HG02610 (cell line): ENCODE measurements around the gene WDR26.
"Not testable (repeated sequence)": the region's sequence is repeated elsewhere in the genome, so short reads cannot be mapped to it uniquely, and the experiment has no call there.

Source experiments
- ATAC-seq: cut with Tn5 transposase; IDR thresholded peaks from one replicate; pipeline ENCODE4 v1.9.1; 2021; ENCODE audit warnings: mild to moderate bottlenecking, moderate library complexity; ENCODE audit not compliant: unreplicated experiment

WDR26 gene

DNA sequence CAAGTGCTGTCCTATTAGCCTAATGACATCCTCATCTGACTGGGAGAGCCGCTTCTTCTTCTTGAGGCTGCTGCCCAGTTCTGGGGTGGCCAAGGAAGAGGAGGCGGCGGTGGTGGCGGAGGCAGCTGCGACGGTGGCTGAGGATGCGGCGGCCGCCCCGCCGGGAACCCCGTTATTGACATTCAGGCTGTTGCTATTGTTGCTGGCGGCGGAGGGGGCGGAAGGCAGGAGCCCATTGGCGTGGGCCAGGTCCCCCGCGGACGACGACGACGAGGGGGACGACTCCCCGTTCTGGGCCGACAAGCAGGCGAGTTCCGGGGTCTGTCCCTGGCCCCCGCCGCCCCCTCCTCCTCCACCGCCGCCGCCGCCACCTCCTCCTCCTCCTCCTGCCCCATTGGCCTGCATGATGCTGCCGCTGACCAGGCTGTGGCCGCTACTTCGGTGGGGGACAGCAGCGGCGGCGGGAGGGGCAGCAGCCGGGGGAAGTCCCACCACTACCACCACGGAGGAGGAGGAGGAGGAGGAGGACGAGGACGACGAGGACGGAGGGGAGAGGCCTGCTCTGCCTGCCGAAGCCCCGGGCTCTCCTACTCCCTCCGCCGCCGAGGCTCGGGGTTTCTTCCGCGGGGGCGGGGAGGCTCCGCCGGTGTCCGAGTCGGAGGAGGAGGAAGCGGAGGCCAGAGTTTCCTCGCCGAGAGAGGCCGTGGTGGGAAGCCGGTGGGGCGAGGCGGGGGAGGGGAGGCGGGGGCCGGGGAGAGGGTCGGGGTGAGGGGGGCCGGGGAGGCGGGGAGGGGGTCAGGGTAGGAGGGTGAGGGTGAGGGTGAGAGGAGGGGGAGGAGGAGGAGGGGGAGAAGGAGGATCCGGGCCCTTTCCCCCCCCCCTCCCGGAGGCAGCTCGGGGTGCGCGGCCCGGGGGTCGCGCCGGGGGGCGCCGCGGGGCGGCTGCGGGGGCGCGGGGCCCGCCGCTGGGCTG lies 610 bp downstream of the WDR26 start:
- ATAC-seq, result peak; percentile 1

DNA sequence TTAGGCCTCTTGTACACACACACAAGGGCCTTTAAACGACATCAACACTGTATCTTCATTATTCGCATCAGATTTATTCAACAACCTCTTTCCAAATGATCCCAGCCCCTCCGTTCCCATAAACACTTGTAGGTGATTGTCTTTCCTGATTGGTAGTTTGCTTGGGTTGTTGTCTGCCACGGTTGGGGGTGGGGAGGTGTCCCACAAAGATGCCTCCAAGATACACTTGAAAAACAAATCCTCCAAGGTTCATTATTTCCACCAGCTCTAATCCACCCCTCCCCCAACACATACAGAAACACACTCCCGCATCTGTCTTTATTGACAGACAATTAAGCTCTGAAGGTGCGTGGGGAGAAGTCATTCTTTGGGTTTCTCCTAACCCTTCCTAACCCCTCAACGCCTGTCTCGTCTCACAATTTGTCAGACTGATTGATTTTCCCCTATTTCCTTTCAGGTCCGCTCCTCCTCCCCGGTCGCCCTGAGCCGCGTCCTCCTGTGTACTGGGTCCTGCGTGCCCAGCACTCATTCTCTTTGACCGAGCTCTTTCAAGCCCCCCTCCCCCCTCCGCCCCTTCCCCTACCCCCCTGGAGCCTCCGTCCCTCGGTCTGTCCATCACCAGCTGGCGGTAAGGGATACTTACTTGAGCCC lies 1.4 kb downstream of the WDR26 start:
- no peak for ATAC-seq

DNA sequence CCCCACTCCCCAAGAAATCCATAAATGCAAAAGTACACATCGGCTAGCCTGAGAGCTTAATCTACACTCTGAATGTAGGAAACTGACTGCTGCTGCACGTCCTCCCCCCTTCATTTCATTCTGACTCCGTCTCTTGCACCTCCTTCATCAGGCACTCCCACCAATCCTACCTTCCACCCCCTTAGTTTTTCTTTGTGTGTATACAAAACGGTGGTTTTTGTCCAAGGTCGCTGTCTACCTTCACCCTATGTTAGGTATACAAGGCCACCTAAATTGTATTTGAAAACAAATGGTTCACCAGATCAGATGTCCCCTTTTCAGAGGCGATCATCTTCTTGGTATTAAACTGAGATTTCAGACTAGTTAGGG lies 1.9 kb downstream of the WDR26 start:
- no peak for ATAC-seq

DNA sequence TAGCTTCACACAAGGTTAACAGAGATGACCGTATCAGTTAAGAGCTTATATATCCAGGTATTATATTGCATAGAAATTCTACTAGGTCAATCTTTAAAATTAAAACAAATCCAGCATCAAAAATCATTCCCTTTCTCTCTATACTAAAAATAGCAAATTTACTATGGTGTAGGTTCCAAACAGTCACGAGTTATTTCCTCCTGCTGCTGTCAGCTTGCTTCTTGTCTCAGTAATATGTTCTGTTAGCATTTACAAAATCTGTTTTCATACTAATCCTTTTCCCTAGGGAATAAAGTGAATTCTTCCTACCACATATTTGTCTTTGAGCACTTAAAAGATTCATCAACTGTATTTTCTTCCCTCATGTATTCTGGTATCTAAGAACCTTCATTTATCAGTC lies 2.5 kb downstream of the WDR26 start:
- ATAC-seq, result no peak

DNA sequence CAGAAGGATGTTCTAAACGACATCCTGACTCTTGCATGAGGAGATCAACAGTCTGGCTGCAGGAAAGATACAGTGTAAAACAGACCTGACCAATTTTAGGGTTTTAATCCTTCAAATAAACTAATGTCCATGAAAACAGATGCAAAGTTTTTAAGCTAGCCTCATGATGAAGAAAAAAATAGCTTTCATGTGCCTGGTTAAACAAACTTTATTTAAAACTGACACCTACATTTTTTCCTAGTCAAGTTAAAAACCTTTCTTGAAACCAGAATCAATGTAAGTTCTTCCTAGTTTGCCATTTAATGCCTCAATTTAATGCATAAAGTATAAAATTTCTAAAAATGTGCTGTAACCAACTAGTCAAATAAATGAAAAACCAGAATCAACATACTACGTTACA lies 2.9 kb downstream of the WDR26 start:
- ATAC-seq, result no peak

DNA sequence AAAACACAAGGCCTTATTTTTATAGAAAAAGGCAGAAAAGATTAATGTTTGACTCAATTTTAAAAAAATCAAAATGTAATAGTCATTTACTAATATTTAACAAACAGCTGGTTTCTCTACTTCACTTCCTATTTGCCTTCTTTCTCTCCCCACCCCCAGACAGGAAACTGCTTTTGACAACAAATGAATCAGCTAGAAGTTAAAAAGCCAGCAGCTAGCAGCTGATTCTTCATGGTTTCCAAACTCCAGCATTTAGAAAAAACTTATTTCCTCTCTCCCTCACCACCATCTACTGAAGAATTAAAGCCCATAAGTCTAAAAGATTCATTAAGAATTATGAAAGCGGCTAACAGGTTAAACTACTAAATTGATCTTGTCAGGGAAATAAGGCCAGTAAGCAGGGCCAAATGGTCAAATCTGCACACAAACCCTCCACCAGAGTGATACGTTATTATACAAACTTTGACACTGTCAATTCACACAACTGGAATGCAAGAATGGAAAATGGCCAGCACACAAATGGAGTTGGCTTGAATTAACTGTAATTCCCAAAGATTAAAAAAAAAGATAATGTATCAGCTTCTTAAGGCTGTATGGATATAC lies 4.0 kb downstream of the WDR26 start:
- peak; percentile 25 for ATAC-seq

DNA sequence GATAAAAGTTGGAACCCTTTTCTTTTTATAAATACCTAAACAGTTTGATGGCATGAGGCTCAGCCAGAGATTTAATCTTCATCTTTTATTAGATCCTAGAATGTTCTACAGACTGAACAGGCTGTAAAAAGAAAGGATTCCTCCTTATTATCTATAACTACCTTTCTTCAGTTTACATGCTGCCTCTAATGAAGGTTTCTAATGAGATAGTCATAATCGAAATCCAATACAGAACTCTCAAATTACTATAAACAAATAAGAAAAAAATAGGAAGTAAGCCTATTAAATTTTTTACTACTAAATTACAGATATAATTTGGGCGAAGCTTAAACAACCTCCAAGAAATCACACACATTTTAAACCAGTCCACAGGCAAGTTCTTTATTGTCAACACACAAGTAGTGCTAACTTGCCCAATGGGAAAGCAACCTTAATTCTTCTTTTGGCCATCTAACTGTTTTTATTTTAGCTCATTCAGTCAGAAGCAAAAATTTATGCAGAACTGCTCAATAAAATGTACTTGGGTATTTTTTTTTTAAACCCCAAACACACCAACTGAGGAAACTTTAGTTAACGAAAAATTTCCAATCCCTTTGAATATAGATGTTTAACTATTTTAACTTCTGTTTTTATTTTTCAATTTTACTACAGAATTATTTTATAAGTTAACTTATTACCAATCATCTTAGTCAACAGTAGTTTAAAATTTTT lies 4.8 kb downstream of the WDR26 start:
- ATAC-seq, result no peak

DNA sequence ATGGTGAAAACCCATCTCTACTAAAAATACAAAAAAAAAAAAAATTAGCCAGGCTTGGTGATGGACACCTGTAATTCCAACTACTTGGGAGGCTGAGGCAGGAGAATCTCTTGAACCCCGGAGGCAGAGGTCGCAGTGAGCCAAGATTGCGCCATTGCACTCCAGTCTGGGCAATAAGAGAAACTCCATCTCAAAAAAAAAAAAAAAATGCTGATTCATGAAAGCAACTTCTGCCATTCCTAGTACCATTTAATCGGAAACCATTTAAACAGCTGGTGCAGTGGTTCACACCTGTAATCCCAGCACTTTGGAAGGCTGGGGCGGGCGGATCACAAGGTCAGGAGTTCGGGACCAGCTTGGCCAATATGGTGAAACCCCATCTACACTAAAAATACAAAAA lies 5.9 kb downstream of the WDR26 start:
- not testable (repeated sequence) for ATAC-seq

DNA sequence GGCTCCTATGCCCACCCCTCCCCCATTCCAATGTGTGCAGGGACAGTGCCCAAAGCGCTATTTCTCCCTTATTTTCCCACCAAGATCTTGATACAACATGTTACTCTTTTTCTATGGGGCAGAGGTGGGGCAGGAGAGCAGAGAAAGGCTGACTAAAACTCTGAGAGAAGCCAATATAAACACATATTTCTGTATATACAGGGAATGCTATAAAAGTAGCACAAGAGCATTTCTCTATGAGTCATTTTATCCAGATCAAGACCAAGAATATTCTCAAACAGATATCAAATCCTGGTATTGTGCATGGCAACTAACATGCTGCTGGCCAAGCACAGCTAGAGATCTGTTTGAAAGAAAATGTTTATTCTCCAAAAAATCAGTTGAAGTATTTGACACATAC lies 7.3 kb downstream of the WDR26 start:
- no peak for ATAC-seq

DNA sequence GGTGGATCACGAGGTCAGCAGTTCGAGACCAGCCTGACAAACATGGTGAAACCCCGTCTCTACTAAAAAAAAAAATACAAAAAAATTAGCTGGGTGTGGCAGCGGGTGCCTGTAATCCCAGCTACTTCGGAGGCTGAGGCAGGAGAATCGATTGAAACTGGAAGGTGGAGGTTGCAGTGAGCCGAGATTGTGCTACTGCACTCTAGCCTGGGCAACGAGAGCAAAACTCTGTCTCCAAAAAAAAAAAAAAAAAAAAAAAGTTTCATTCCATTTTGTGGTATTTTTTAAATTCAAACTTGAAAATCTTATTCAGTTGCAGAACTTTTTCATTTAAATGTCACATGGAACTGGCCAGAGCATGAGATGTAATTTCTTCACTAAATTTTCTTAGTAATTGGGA lies 7.7 kb downstream of the WDR26 start:
- ATAC-seq, result not testable (repeated sequence)

DNA sequence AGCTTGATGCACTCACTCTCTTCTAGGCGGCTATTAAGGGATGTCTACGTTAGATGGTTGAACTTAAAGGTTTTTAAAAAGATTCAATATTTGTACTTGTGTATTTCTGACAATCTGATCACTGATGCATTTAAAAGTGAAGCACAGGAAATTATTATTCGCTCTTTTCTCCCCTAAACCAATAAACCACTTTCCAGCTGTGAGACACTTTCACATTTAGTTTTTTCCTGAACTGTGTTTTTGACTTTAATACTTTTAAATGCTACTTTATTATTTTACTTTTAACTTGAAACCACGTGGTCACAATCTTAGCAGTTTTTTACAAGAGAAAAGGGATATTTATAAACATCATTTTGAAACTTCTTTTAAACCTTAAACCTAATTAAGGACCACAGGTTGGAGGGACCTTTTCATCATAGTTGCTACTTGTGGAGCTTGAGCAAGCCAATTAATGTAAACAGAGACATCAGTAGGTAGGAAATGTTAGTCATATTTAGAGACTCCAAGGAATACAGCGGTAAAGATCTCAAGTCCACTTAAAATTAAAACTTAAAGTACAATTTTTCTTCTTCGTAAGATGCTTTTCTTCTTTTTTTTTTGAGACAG lies 9.2 kb downstream of the WDR26 start:
- no peak for ATAC-seq

DNA sequence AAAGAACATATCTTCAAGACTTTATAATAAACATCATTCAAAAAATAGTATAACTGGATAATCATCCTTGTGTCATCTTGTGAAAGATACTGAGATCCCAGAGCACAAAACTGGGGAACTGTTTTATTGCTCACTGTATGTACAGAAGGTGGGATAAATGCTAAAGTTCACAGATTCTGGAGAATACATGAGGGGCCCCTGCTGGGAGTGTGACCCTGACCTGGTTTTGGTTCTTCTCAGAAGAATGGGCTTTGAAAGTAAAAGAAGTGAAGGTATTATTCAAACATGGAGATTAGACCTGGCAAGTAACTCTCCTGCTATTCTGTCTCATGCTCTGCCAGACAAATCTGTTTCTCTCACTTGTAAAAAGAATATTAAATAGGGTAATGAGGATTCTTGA lies 14.5 kb downstream of the WDR26 start:
- no peak for ATAC-seq

DNA sequence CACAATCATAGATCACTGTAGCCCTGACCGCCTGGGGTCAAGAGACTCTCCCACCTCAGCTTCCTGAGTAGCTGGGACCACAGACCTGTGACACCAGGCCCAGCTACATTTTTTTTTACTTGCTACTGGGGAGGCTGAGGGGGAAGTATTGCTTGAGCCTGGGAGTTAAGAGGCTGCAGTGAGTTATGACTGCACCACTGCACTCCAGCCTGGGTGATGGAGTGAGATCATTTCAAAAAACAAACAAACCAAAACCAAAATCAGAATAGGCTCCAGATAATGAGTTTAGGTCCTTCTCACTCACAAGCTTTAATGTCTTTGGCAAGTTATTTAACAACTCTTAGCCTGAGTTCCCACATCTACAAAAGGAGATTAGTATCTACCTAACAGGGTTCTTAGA lies 22.8 kb downstream of the WDR26 start:
- ATAC-seq, result no peak

DNA sequence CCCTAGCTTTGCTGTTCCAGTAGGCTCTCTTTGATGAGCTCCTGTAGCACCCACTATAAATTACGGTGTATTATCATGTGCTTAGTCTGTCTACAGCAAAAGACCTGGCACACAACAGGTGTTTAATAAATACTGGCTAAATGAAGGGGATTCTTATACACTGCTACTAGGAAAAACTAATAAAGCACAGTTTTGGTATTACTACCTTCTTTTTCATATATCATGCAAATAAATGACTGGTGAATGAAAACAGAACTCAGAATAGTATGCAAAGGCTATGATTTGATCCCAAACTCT lies 26.4 kb downstream of the WDR26 start:
- ATAC-seq, result no peak

DNA sequence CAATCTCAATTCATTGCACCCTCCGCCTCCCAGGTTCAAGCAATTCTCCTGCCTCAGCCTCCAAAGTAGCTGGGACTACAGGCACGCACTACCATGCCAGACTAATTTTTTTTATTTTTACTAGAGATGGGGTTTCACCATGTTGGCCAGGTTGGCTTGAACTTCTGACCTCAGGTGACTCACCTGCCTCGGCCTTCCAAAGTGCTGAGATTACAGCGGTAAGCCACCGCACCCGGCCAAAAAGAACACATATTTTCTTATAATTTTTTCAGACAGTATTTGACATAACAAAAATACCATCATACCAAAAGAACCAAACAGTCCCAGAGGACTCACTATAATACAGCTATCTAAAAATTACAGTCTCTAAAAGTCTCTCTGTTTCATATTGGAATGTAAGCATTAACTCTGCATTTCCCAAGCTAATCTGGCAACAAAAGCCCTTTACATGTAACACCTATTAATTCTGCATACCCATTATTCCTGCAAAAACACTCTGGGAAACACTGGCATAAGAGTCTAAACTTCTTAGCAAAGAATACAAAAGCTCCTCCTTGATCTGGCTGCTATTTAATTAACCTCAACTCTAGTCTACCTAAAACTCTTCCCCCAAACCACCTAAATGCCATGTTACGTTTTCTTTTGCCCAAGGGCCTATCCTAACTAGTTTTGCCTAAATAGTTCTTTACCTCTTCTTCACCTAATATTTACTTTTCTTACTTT lies 26.9 kb downstream of the WDR26 start:
- ATAC-seq, result no peak

DNA sequence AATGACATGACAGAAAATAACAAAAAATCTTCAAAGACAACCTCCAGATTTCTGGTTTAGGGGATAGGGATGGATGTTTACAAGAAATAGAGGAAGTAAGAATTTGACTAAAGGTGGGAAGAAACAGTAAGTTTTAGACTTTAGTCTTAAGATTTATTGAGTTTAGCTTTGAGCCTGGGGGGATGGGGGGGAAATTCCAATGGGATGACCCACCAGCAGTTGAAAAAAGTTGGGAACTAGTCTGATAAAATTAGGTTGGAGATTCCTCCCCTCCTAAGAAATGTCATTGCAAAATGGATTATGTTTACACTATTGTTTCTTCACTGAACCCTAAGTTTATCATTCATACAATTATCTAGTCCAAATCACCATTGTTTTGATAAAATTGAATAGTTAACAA lies 28.4 kb downstream of the WDR26 start:
- ATAC-seq, result no peak

DNA sequence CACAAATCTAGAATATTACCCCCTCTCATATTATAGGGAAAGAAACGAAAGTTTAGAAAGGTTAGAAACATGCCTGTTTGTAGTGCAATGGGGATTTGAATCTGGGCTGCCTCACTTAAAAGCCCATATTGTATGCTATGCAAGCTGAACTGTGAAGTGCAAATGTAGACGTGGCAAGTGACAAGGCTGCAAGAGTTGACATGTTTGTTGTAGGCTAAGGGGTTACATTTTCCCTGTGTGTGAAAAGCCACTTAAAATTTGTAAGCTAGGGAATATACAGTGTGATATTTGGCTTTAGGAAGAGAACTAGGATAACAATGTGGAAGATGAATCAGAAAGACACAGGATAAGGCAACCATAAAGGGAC lies 29.0 kb downstream of the WDR26 start:
- ATAC-seq, result no peak

DNA sequence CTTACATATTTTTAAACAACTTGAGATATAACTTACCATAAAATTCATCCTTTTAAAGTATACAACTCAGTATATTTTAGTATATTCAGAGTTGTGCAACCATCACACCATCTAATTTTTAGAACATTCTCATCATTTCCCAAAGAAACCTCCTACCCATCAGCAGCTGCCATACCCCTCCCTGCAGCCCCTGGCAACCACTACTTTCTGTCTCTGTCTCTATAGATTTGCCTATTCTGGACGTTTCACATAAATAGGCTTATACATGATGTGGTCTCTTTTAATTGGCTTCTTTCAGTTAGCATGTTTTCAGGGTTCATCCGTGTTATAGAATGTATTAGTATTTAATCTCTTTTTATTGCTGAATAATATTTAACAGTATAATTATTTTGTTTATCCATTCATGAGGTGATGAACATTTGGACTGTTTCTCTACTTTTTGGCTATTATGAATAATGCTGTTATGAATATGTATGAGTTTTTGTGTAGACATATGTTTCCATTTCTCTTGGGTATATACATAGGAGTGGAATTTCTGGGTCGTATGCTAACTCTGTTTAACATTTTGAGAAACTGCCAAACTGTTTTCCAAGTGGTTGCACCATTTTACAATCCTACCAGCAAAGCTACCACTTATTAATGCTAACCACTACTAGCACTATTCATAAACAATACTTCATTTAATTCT lies 29.5 kb downstream of the WDR26 start:
- no peak for ATAC-seq

DNA sequence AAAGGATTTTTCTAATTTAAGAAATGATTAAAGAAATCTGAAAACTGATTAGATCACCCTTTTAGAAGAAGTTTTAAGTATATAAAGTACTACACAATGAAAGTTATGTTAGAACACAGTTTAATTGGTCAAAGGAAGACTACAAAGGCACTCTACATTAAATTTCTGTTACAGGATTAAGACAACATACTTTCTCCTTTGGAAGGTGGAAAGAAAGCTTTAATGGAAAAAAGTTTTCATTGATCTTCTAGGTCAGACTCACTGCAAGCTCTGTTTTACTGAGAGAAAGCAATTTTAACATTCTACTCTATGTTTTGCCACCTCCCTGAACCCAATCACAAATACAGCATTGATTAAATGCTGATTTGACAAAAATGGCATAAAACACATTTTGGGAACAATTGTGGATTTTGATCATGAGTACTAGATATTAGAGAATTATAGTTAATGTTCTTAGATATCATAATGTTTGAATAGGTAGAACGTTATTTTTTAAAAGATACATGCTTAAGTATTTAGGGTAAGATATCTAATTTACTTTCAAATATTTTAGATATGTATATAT lies 32.0 kb downstream of the WDR26 start:
- no peak for ATAC-seq

DNA sequence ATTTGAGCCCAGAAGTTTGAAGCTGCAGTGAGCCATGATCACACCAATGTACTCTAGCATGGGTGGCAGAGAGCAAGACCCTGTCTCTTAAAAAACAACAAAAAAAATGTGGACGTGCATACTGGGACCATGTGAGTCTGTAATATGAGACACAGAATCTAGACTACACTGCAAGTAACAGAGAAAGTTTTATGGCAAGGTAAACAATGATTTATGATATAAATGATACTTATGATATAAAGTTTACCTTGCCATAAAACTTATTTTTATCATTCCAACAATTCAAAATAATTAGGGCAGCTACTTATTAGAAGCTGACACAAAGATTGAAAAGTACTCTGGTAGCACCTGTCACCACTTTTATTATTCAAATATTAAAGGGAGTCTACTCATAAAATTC lies 34.7 kb downstream of the WDR26 start:
- ATAC-seq, result no peak
